HT1080 (cell line): ENCODE data around the gene COL21A1. TPM values are rescaled to one million over a fixed set of nuclear protein-coding genes. Genes with fewer than 3 reads are reported as not detected.

Source experiments
- DNase-seq: peaks from one replicate; pipeline ENCODE4 v3.0.0-alpha.2; 2015; ENCODE audit warnings: low read depth
- total RNA-seq: library from RNA; depleted of rRNA; stranded (reverse); fragments of >200 nt; shearing (Covaris generic); gene quantifications from 2 replicates; pipeline ENCODE4 v1.2.3, GENCODE V29; 2014

Gene COL21A1
- total RNA-seq, 1 experiment from 2014 or later, result 0.08 TPM

DNA sequence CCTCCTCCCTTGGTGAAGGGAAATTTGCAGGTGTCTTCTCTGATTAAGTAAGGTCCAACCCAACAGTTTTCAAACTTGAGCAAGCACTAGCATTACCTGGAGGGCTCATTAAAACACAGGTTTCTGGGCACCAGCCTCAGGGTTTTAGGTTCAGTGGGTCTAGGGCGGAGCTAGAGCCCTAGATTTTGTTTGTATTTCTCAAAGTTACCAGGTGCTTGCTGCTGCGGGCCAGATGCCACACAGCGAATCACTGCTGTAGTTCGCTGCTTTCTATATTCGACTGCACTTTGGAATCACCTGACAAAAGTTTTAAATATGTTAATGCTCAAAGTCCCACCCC is 869 bp downstream of the COL21A1 start:
- no peak for DNase-seq

GRCh38 chr6:56245903-56246351 is 1.5 kb downstream of the COL21A1 start:
- no peak for DNase-seq

DNA sequence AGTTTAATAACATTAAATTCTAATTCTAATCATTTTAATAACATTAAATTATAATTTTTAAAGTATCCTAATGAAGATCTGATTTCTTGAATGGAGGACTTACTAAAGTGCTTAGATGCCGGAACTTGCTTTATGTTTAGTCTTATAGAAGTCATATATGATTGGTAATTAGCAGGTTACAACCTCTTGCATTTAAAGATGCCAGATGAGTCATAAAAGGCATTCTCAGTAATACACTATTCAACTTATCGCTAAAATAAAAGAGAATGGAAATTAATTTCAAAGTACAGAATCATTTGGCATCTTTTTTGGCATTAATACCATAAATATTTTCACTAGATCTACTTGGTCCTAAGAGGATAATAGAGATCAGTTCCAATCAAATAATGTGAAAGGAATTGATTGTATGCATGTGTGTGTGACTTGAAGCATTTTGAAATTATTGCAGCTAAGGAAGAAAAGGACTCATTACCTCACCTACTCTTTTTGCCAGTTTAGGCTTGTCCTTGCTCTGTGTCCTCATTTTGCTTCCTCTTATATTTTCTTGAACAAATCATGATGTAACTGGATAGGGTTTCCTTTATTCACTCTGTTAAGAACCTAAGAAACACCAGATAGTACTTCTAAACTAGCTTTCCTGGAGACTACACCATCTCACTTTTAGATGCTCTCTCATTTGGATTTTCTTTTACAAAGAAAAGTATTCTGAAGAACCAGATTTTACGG is 2.7 kb downstream of the COL21A1 start:
- DNase-seq, result no peak

DNA sequence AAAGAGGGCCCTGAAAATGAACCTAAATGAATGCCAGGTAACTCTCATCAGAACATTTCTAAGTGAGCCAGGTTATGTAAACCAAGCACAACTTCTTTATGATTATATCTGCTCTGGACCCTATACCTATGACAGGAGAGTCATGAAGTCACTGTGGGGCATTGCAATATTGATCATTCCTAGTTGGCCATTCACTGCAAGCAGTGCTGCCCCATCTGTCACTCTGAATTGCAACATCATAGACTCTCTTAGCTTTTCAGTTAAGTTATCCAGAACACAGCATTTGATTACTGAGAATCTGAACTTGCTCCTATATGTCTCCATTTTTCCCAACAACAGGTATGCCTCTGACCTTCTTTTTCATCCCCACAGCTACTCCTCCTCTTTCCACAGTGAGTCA is 3.3 kb downstream of the COL21A1 start:
- DNase-seq, result no peak

- no peak for DNase-seq
These were observed 3.8 kb downstream of the COL21A1 start for GRCh38 chr6:56243518-56244070.

GRCh38 chr6:56242346-56242745 is 5.0 kb downstream of the COL21A1 start:
- DNase-seq, result no peak

DNA sequence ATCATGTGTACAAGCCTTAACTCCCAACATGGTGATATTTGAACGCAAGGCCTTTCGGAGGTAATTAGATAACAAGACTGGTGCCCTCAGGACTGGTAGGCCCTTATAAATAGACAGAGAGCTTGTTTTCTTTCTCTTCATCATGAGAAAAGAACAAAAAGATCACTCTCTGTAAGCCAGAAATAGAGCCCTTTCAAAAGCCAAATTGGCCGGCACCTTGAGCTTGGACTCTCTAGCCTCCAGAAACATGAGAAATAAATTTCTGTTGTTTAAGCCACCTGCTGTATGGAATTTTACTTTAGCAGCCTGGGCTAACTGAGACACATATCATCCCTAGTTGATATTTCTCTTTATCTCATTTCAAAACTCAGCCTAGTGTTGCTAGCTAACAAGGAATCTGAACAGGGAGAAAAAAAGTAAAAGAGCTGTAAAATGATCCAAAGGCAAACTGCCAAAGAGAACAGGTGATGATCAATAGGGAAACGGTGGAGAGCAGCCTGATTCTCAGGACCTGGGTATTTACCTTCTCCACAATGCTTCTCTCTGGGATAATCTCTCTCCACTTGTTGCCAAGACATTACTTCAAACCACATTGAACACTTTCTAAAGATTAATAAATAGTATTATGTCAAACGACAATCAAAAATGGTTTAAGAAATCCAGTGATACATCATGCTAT is 6.1 kb downstream of the COL21A1 start:
- no peak for DNase-seq

DNA sequence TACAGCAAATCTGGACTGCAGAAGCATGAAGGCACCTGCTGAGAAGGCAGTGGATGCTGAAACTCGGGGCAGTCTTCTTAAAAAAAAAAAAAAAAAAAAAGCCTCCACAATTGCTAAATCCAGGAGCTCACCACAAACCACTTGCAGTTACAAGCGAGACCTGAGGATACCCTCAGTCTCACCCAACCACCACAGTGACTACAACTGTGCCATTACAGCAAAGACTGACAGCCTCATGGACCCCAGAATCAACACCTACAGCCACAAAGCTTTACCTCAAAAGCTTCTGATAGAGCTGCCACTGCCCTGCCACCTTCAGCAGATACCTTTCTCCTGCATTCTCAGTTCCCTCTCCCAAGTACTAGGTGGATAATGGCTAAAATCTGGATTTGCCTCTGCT is 9.0 kb downstream of the COL21A1 start:
- DNase-seq, result no peak

GRCh38 chr6:56235245-56235644 is 12.1 kb downstream of the COL21A1 start:
- DNase-seq, result no peak

- no peak for DNase-seq
These were observed 14.9 kb downstream of the COL21A1 start for GRCh38 chr6:56232436-56232835.

GRCh38 chr6:56231827-56232226 is 15.6 kb downstream of the COL21A1 start:
- no peak for DNase-seq

- DNase-seq, result peak; percentile 76
These were observed 16.3 kb downstream of the COL21A1 start for GRCh38 chr6:56230976-56231566.

GRCh38 chr6:56227071-56227879 is 20.1 kb downstream of the COL21A1 start:
- no peak for DNase-seq

- peak; percentile 81 for DNase-seq
These were observed 23.4 kb downstream of the COL21A1 start for GRCh38 chr6:56223995-56224394.

GRCh38 chr6:56222499-56222898 is 24.9 kb downstream of the COL21A1 start:
- DNase-seq, result no peak

DNA sequence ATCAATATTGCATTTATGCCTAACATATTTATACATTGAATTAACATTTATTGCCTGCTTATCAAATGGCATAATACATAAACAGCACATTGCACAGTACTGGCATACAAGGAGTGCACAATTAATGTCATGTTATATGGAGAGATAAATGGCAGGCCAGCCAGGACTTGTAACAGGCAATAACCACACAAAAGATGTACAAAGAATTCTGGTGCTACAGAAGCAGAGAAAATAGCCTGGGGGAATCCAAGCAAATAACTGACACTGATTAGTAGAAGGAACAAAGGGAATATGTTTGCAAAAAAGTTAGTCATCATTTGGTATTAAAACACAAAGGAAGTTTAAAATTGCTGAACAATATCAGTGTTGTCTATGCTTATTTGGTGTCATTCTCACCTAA is 27.3 kb downstream of the COL21A1 start:
- no peak for DNase-seq

GRCh38 chr6:56214703-56215101 is 32.7 kb downstream of the COL21A1 start:
- DNase-seq, result no peak

GRCh38 chr6:56214041-56214702 is 33.2 kb downstream of the COL21A1 start:
- no peak for DNase-seq

DNA sequence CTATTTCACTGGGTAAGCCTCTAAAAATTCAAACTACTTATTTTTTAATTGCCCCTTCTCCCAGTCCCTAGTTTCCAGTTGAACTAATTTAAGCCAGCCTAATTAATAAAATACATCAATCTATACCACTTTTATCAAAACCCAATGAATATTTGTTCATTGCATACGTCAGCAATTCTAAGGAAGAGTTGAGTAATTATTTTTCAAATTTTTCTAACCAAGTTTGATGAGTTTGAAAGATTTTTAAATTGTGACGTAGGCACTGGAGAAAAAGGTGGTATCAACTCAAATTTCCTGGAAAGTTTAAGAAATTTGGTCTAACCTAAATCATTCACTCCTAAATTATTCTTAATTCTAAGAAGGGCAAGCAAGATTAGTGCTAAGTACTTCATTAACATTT is 35.7 kb downstream of the COL21A1 start:
- DNase-seq, result no peak

GRCh38 chr6:56204134-56204533 is 43.2 kb downstream of the COL21A1 start:
- DNase-seq, result no peak

DNA sequence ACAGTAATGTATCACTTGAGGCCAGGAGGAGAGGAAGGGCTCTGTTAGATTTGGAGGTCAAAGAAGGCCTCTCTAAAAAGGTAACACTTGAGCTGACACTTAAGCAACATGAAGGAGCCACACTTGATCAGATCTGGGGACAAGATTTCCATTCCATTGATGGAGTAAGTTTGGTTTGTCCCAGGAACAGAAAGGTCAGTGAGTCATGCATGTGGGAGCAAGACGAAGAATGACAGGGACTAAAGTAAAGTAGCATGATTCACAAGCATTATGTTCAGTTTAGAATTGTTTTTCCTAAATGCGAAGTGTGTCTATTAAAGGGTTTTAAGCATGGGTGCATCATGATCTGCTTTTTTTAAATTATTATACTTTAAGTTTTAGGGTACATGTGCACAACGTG is 47.4 kb downstream of the COL21A1 start:
- peak; percentile 39 for DNase-seq
